HCT116 (cell line): ENCODE measurements around the gene ARHGAP29.

Experiments used
- CTCF ChIP-seq, 3 experiments: fragments of 200-600 bp in 1 of 3; sonication (generic) in 1 of 3; IDR thresholded peaks in 2 of 3; conservative IDR thresholded peaks in 1 of 3; 2 replicates each; pipeline ENCODE4 v1.5.1; 2012 to 2017; ENCODE audit warnings: low read depth in 2 of 3, low read length in 2 of 3, antibody characterized with exemption in 1 of 3, borderline replicate concordance in 1 of 3, control low read depth in 1 of 3, mild to moderate bottlenecking in 1 of 3, mixed read lengths in 1 of 3, mixed run types in 1 of 3, moderate library complexity in 1 of 3; ENCODE audit not compliant: insufficient read depth in 1 of 3
- POLR2A ChIP-seq: IDR thresholded peaks from 2 replicates; pipeline ENCODE4 v1.7.0; 2011; ENCODE audit warnings: borderline replicate concordance; ENCODE audit not compliant: insufficient read depth, insufficient read length; ENCODE audit errors: extremely low read depth
- SIN3A ChIP-seq: IDR thresholded peaks from 2 replicates; pipeline ENCODE4 v1.6.1; 2012; ENCODE audit warnings: low read depth
- YY1 ChIP-seq: IDR thresholded peaks from 2 replicates; pipeline ENCODE4 v1.6.1; 2011; ENCODE audit warnings: low read length, low read depth, moderate library complexity, mild to moderate bottlenecking; ENCODE audit not compliant: insufficient replicate concordance; ENCODE audit errors: extremely low read depth
- ZNF274 ChIP-seq: fragments of 200-500 bp; sonication (Bioruptor generic); IDR thresholded peaks from 2 replicates; pipeline ENCODE4 v1.6.1; 2014; ENCODE audit warnings: mild to moderate bottlenecking, low read depth, low read length, inconsistent platforms

GRCh38 chr1:94240822-94241221 lies 3.4 kb upstream of the ARHGAP29 start:
- TF ChIP-seq CTCF (IDR thresholded peaks at IDR 0.05 in 2 of 3, conservative IDR thresholded peaks at IDR 0.05 in 1 of 3; ENCODE audit: borderline replicate concordance in 1 of 3, insufficient read depth in 1 of 3, low read depth in 2 of 3, low read length in 2 of 3) (peak; percentile 14 to 56 (median 55); a peak in 5 of 6 replicates), POLR2A (no peak), YY1 (no peak), SIN3A (no peak), ZNF274 (no peak)
